IPS-NIHi7 (cell line): ENCODE measurements around the gene LCE3E.
"Not testable (repeated sequence)": the region's sequence is repeated elsewhere in the genome, so short reads cannot be mapped to it uniquely, and the experiment has no call there.

Experiments used
- DNase-seq: peaks from one replicate; pipeline ENCODE4 v3.0.0; 2012; ENCODE audit warnings: mixed read lengths; ENCODE audit errors: extremely low spot score

The LCE3E gene

GRCh38 chr1:152566681-152567080, at the start of gene LCE3E:
Gene LCE3E, minus strand, starts transcription at chr1:152566780. Its CDS starts 572 bp downstream, at chr1:152566208.
- DNase-seq: no peak

- DNase-seq: no peak
Measured at GRCh38 chr1:152613511-152613910, 46.9 kb upstream of the LCE3E start, which contains the start of gene LCE3B. Gene LCE3B, plus strand, starts transcription at chr1:152613811. Its CDS starts 0 bp downstream, at chr1:152613811.

- no peak for DNase-seq
Measured at GRCh38 chr1:152599934-152600333, 33.4 kb upstream of the LCE3E start, which contains the start of gene LCE3C. Gene LCE3C, plus strand, starts transcription at chr1:152600234. Its CDS starts 498 bp downstream, at chr1:152600732.

GRCh38 chr1:152596986-152597385, 30.4 kb upstream of the LCE3E start:
- DNase-seq: no peak

- no peak for DNase-seq
Measured at GRCh38 chr1:152585586-152585985, 19.0 kb upstream of the LCE3E start.

- DNase-seq: no peak
Measured at GRCh38 chr1:152582647-152583046, 16.1 kb upstream of the LCE3E start.

GRCh38 chr1:152580433-152580832, 13.9 kb upstream of the LCE3E start, which contains the start of gene LCE3D:
Gene LCE3D, minus strand, starts transcription at chr1:152580516. Its CDS starts 580 bp downstream, at chr1:152579936.
- no peak for DNase-seq

GRCh38 chr1:152579526-152579925, 12.9 kb upstream of the LCE3E start:
- not testable (repeated sequence) for DNase-seq

- no peak for DNase-seq
Measured at GRCh38 chr1:152577168-152577567, 10.6 kb upstream of the LCE3E start.

- DNase-seq: no peak
Measured at GRCh38 chr1:152565535-152566215, 905 bp downstream of the LCE3E start.

GRCh38 chr1:152565115-152565514, 1.5 kb downstream of the LCE3E start:
- DNase-seq: no peak

GRCh38 chr1:152548358-152548757, 18.2 kb downstream of the LCE3E start:
- DNase-seq: not testable (repeated sequence)

GRCh38 chr1:152546704-152547103, 19.9 kb downstream of the LCE3E start:
- DNase-seq: no peak

GRCh38 chr1:152543820-152544219, 22.8 kb downstream of the LCE3E start:
- DNase-seq: no peak

GRCh38 chr1:152539901-152540300, 26.7 kb downstream of the LCE3E start:
- DNase-seq: no peak

- no peak for DNase-seq
Measured at GRCh38 chr1:152537496-152537895, 29.1 kb downstream of the LCE3E start.

- DNase-seq: no peak
Measured at GRCh38 chr1:152535774-152536173, 30.8 kb downstream of the LCE3E start.

- no peak for DNase-seq
Measured at GRCh38 chr1:152533327-152533938, 33.1 kb downstream of the LCE3E start.

- no peak for DNase-seq
Measured at GRCh38 chr1:152525080-152525641, 41.4 kb downstream of the LCE3E start.

- no peak for DNase-seq
Measured at GRCh38 chr1:152520561-152521090, 46.0 kb downstream of the LCE3E start.

GRCh38 chr1:152519851-152520250, 46.7 kb downstream of the LCE3E start:
- DNase-seq: no peak

GRCh38 chr1:152517237-152517811, 49.3 kb downstream of the LCE3E start:
- DNase-seq: no peak
